H1 (cell line): ENCODE results near the gene MCEMP1. TPM values are rescaled to one million over a fixed set of nuclear protein-coding genes. Genes with fewer than 3 reads are reported as not detected.

Experiments
- HDAC2 ChIP-seq, 2 experiments: fragments of 300-600 bp in 1 of 2; sonication (generic) in 1 of 2; IDR thresholded peaks; 2 replicates each; pipeline ENCODE4 v1.6.1; 2011 to 2012; ENCODE audit warnings: low read depth in 2 of 2, low read length in 2 of 2, mild to moderate bottlenecking in 2 of 2, moderate library complexity in 2 of 2, borderline replicate concordance in 1 of 2, inconsistent platforms in 1 of 2
- MAFK ChIP-seq: IDR thresholded peaks from 2 replicates; pipeline ENCODE4 v1.6.1; 2012; ENCODE audit warnings: low read depth, mild to moderate bottlenecking, improper control_type of control experiment, low read length
- RBBP5 ChIP-seq: IDR thresholded peaks from 2 replicates; pipeline ENCODE4 v1.7.1; 2012; ENCODE audit warnings: low read depth, mild to moderate bottlenecking, inconsistent platforms, low read length, moderate library complexity, borderline replicate concordance
- RXRA ChIP-seq: IDR thresholded peaks from 2 replicates; pipeline ENCODE4 v1.6.1; 2011; ENCODE audit warnings: low read depth, mild to moderate bottlenecking, low read length, moderate library complexity; ENCODE audit not compliant: insufficient read depth
- SIRT6 ChIP-seq: IDR thresholded peaks from one replicate; pipeline ENCODE4 v1.7.1; 2012; ENCODE audit warnings: low read length, inconsistent platforms
- SUZ12 ChIP-seq: fragments of 200-600 bp; sonication (generic); IDR thresholded peaks from 2 replicates; pipeline ENCODE4 v1.6.1; 2012; ENCODE audit warnings: mild to moderate bottlenecking, inconsistent platforms, low read length, moderate library complexity, mixed read lengths
- polyA plus RNA-seq, 7 experiments: library from polyadenylated mRNA; depleted of rRNA in 3 of 7; stranded (reverse) in 5 of 7; unstranded in 2 of 7; fragments of >200 nt in 5 of 7; fragments of 200-250 nt in 2 of 7; gene quantifications; 1 replicate in 5 of 7; 2 replicates in 1 of 7; 4 replicates in 1 of 7; pipeline versions ENCODE4 v1.2.1 to v1.2.3, GENCODE V29; 2011 to 2013; ENCODE audit warnings: missing spikeins in 2 of 7, mixed read lengths in 2 of 7
- total RNA-seq: library from RNA; stranded (reverse); fragmentation: NEBNext Ultra II Directional; extraction: Animal tissue kit (Norgen Biotek cat#: 25700); gene quantifications from 2 replicates; pipeline ENCODE4 v1.2.1, GENCODE V29; 2021
- TF ChIP-seq, protein P1 (sequence below), 3 experiments: IDR thresholded peaks; 1 replicate in 2 of 3; 2 replicates in 1 of 3; pipeline versions ENCODE4 v1.5.1 to v1.6.1; 2011; ENCODE audit warnings: low read length in 3 of 3, mild to moderate bottlenecking in 3 of 3, inconsistent platforms in 2 of 3, low read depth in 1 of 3, moderate library complexity in 1 of 3; ENCODE audit not compliant: insufficient read depth in 1 of 3; ENCODE audit errors: control extremely low read depth in 1 of 3

MCEMP1 gene
- total and polyA plus RNA-seq, 2 of the 8 experiments (the other 6 are each of a cell fraction or from before 2014, with no cell fraction given) = not detected

DNA sequence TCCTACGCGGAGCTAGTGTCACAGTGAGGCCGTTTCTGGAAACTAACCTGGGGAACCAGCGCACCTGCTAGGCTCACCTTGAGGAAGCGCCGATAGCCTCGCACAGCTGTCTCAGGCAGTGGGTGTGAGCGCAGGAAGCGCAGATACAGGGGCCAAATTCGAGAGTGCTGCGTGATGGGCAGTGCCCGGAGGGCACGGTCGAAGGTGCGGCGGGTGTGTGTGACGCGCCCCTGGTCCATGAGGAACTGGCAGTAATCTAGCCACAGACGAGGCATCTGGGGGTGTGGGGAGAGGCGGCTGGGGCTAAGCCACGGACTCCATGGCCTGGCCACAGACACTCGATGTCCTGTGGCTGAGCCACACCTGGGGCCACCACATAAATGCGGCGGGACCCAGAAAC is 49.7 kb upstream of the MCEMP1 start (continued):
- TF ChIP-seq, protein P1, sequence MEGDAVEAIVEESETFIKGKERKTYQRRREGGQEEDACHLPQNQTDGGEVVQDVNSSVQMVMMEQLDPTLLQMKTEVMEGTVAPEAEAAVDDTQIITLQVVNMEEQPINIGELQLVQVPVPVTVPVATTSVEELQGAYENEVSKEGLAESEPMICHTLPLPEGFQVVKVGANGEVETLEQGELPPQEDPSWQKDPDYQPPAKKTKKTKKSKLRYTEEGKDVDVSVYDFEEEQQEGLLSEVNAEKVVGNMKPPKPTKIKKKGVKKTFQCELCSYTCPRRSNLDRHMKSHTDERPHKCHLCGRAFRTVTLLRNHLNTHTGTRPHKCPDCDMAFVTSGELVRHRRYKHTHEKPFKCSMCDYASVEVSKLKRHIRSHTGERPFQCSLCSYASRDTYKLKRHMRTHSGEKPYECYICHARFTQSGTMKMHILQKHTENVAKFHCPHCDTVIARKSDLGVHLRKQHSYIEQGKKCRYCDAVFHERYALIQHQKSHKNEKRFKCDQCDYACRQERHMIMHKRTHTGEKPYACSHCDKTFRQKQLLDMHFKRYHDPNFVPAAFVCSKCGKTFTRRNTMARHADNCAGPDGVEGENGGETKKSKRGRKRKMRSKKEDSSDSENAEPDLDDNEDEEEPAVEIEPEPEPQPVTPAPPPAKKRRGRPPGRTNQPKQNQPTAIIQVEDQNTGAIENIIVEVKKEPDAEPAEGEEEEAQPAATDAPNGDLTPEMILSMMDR (IDR thresholded peaks at IDR 0.05; ENCODE audit: control extremely low read depth in 1 of 3, insufficient read depth in 1 of 3, low read depth in 1 of 3, low read length in 3 of 3) = no peak
- TF ChIP-seq MAFK = no peak
- no peak for TF ChIP-seq RBBP5
- TF ChIP-seq SUZ12 = no peak
- TF ChIP-seq SIRT6 = no peak
- no peak for TF ChIP-seq RXRA
- no peak for TF ChIP-seq HDAC2 (IDR thresholded peaks at IDR 0.05; ENCODE audit: borderline replicate concordance in 1 of 2, low read depth in 2 of 2, low read length in 2 of 2)
- TF ChIP-seq, all 59 proteins: peak for 0
